Colonic mucosa (tissue), 4 donors: ENCODE measurements around the gene ADGRV1. TPM values are rescaled to one million over a fixed set of nuclear protein-coding genes. Genes with fewer than 3 reads are reported as not detected.

ENCODE experiments used
- DNase-seq: peaks from one replicate; pipeline ENCODE4 v3.0.0-alpha.2; 2020
- H3K27ac ChIP-seq: fragments of 200-600 bp; one replicate; pipeline ENCODE4 v1.8.0; 2021
- H3K27me3 ChIP-seq: fragments of 200-600 bp; one replicate; pipeline ENCODE4 v1.8.0; 2021
- H3K36me3 ChIP-seq: fragments of 200-600 bp; one replicate; pipeline ENCODE4 v1.8.0; 2021
- H3K4me1 ChIP-seq: fragments of 200-600 bp; one replicate; pipeline ENCODE4 v1.8.0; 2021; ENCODE audit warnings: mild to moderate bottlenecking
- H3K4me3 ChIP-seq: fragments of 200-600 bp; one replicate; pipeline ENCODE4 v1.8.0; 2021
- H3K9ac ChIP-seq, 2 donors: one replicate each; pipeline ENCODE4 v1.7.0; 2013; ENCODE audit warnings: control low read depth in 2 of 2, low read depth in 2 of 2, low read length in 2 of 2
- H3K9me3 ChIP-seq: fragments of 200-600 bp; one replicate; pipeline ENCODE4 v1.8.0; 2021
- intact Hi-C: fragments of 100-400 bp; cut with DNase I; formaldehyde crosslinking; loops from one replicate; pipeline ENCODE4 v1.14.1; 2022
- total RNA-seq, 2 donors: library from RNA; stranded (reverse); fragmentation: NEBNext Ultra II Directional in 1 of 2; extraction: Animal tissue kit (Norgen Biotek cat#: 25700) in 1 of 2; gene quantifications; one replicate each; pipeline ENCODE4 v1.2.1, GENCODE V29; 2021
- TF ChIP-seq, protein P1 (sequence below): fragments of 200-600 bp; IDR thresholded peaks from one replicate; pipeline ENCODE4 v1.8.0; 2022; ENCODE audit warnings: antibody characterized with exemption, mild to moderate bottlenecking
- donor health status: healthy.
- donor health status: DM: no; HTN: no; CAD: no.
- donor health status: DM: no; HTN: no; CAD: no.

The ADGRV1 gene
- total RNA-seq, 2 donors from 2014 or later: 5.1 to 12.9 TPM

DNA sequence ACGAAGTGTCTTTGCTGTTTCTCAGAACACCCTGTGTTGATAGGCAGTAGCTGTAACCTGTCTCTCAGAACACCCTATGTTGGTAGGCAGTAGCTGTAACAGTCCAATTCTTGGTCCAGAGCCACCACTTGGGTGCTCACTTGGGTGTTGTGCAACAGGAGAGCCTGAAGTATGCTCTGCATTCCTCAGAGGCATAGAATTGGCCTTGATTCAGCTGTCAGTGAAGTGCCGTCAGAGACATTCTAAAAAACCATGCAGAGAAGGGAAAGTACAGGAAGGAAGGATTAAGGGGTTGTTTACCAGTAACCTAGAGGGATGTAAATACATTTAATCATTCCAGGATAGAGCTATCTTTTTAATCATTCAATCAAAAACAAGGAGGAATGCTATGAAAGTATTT, 593.4 kb downstream of the ADGRV1 start:
- Histone ChIP-seq H3K9me3 (no peaks in the 10 kb centered on the region), H3K36me3 (no peaks in the 10 kb centered on the region), H3K27me3 (no peaks in the 10 kb centered on the region), H3K4me3 (no peak overlapping the region), H3K9ac (no peak overlapping the region), H3K27ac (no peak overlapping the region), H3K4me1 (no peaks in the 10 kb centered on the region)
- TF ChIP-seq, protein P1, sequence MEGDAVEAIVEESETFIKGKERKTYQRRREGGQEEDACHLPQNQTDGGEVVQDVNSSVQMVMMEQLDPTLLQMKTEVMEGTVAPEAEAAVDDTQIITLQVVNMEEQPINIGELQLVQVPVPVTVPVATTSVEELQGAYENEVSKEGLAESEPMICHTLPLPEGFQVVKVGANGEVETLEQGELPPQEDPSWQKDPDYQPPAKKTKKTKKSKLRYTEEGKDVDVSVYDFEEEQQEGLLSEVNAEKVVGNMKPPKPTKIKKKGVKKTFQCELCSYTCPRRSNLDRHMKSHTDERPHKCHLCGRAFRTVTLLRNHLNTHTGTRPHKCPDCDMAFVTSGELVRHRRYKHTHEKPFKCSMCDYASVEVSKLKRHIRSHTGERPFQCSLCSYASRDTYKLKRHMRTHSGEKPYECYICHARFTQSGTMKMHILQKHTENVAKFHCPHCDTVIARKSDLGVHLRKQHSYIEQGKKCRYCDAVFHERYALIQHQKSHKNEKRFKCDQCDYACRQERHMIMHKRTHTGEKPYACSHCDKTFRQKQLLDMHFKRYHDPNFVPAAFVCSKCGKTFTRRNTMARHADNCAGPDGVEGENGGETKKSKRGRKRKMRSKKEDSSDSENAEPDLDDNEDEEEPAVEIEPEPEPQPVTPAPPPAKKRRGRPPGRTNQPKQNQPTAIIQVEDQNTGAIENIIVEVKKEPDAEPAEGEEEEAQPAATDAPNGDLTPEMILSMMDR: no peak
- intact Hi-C loops: no loop called here
- DNase-seq: no peak

DNA sequence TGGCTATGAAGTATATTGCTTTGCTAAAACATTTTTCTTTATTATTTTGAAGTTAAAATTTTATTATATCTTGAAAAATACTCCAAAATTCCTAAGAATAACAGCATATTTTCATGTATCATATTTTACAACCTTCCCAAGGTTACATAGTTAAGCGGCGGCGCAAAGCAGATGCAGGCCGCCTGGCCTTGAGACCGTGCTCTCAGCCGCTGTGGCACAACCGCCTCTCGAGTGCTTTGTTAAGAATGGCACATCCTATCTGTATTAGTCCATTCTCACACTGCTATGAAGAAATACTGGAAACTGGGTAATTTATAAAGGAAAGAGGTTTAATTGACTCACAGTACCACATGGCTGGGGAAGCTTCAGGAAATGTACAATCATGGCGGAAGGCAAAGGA, 595.7 kb downstream of the ADGRV1 start:
- H3K9ac ChIP-seq: no peak overlapping the region
- intact Hi-C loops: no loop called here
- no peaks in the 10 kb centered on the region for H3K9me3 ChIP-seq
- TF ChIP-seq, protein P1: no peak
- no peak overlapping the region for H3K27ac ChIP-seq
- H3K4me3 ChIP-seq: no peak overlapping the region
- no peaks in the 10 kb centered on the region for H3K36me3 ChIP-seq
- no peaks in the 10 kb centered on the region for H3K27me3 ChIP-seq
- no peak for DNase-seq
- H3K4me1 ChIP-seq: no peaks in the 10 kb centered on the region

DNA sequence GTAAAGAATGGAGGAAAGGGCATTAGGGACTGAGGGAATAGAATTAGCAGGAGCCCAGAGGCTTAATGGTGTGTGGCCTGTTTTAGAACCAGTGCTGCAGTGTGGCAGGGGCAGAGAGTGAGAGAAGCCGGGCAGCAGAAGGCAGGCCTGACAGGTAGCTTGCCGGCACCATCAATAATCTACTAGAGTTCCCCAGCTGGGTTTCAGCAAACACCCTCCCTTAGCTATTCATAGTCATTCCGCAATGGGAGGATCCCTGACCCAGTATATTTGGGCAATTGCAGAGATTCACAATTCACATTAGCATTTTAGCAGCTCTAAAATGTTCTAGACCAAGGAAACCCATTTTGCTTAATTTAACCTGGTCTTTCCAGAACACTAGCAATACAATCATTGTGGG, 596.7 kb downstream of the ADGRV1 start:
- H3K27me3 ChIP-seq: no peaks in the 10 kb centered on the region
- intact Hi-C loops: no loop called here
- TF ChIP-seq, protein P1: no peak
- no peak overlapping the region for H3K9ac ChIP-seq
- DNase-seq: no peak
- H3K4me1 ChIP-seq: no peaks in the 10 kb centered on the region
- no peak overlapping the region for H3K27ac ChIP-seq
- H3K9me3 ChIP-seq: no peaks in the 10 kb centered on the region
- H3K36me3 ChIP-seq: no peaks in the 10 kb centered on the region
- H3K4me3 ChIP-seq: no peak overlapping the region

DNA sequence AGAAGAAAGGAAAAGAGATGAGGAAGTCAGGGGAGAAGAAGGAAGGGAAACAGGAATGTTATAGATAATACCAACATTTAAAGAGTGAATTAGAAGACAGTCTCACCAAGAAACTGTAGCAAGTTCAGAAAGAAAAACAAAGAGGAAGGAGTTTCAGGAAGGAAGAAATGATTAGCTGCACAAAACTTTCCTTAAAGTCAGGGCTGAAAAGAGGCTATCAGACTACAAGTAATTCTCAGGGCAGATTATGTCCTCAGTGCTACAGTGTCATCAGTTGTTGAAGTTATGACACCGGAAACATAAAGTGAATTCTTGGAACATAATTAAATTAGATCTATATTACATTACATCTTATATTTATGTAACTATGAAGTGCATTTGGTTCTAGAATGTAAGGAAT, 597.6 kb downstream of the ADGRV1 start:
- Histone ChIP-seq H3K4me3 (no peak overlapping the region), H3K9me3 (no peaks in the 10 kb centered on the region), H3K27me3 (no peaks in the 10 kb centered on the region), H3K9ac (no peak overlapping the region), H3K36me3 (no peaks in the 10 kb centered on the region), H3K4me1 (no peaks in the 10 kb centered on the region), H3K27ac (no peak overlapping the region)
- DNase-seq: no peak
- intact Hi-C loops: no loop called here
- TF ChIP-seq, protein P1: no peak

DNA sequence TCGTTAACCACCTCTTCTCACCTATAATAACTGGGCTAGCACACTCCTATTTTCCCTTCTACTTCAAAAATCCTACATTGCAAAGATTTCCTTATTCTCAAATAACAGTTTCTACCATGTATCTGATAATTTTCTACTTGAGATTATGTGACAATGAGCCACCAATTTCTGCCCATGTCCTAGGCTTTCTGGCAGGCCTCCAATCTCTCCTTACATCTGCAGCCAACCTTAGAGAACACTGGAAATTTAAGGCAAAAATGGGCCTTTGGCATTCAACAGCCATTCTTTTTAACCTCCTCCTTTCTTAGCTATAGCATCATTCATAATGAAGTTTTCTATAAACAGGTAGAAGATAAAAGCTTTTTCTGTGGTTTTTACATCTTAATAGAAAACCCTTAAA, 599.4 kb downstream of the ADGRV1 start:
- no peaks in the 10 kb centered on the region for H3K36me3 ChIP-seq
- DNase-seq: no peak
- H3K9ac ChIP-seq: no peak overlapping the region
- no peaks in the 10 kb centered on the region for H3K4me1 ChIP-seq
- intact Hi-C loops: no loop called here
- no peaks in the 10 kb centered on the region for H3K9me3 ChIP-seq
- H3K4me3 ChIP-seq: no peak overlapping the region
- H3K27me3 ChIP-seq: no peaks in the 10 kb centered on the region
- TF ChIP-seq, protein P1: no peak
- no peak overlapping the region for H3K27ac ChIP-seq

DNA sequence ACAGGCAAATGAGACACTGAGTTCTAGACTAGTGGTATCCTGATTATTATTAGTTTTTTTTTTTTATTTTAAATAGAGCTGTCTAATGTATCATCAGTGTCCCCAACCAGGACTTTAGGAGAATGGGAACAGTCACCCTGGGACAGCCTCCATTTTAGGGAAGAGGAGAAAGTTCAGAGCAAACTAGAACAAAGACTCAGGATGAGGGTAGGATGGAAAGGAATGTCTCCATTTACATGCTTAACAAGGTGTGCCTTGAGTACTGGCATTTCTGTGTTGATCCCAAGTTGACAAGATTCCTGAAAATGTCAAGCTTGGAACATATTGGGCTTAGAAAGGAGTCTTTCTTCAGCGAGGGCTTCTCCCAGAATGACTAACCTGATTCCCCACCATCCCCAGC, 601.0 kb downstream of the ADGRV1 start:
- TF ChIP-seq, protein P1: no peak
- DNase-seq: no peak
- Histone ChIP-seq H3K4me3 (no peak overlapping the region), H3K9me3 (no peaks in the 10 kb centered on the region), H3K4me1 (no peaks in the 10 kb centered on the region), H3K9ac (no peak overlapping the region), H3K27me3 (no peaks in the 10 kb centered on the region), H3K27ac (no peak overlapping the region), H3K36me3 (no peaks in the 10 kb centered on the region)
- intact Hi-C loops: no loop called here
